Activated CD4-positive, alpha-beta T cell treated with anti-CD3 and anti-CD28 coated beads, Interleukin-2, amount 50 U/mL, for 48 hours (primary cell): ENCODE results near the gene CLMN.
"Not testable (repeated sequence)": the region's sequence is repeated elsewhere in the genome, so short reads cannot be mapped to it uniquely, and the experiment has no call there.

ENCODE experiments used
- DNase-seq, 2 experiments: peaks; one replicate each; pipeline ENCODE4 v3.0.0-alpha.2; 2020

Gene CLMN

DNA sequence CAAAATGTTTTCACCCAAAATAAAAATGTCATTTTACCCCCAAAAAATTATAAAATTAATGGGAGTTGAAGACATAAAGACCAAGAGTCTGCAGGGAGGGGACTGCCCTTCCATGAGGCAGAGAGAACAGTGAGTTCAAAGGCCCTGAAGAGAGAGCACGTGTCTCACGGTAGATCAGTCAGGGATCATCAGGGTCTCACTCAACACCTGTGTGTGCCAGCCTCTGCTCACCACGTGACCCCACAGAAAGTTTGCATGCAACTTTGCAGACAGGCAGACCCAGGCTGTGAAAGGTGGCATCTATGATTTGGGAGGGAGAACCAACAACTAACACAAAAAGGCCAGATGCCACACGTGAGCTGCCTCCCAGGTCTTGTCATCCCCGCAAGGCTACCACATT is 33.1 kb downstream of the CLMN start:
- no peak for DNase-seq

GRCh38 chr14:95285566-95285965 is 34.1 kb downstream of the CLMN start:
- no peak for DNase-seq

- DNase-seq: not testable (repeated sequence)
Measured at GRCh38 chr14:95283802-95284201, 35.9 kb downstream of the CLMN start.

DNA sequence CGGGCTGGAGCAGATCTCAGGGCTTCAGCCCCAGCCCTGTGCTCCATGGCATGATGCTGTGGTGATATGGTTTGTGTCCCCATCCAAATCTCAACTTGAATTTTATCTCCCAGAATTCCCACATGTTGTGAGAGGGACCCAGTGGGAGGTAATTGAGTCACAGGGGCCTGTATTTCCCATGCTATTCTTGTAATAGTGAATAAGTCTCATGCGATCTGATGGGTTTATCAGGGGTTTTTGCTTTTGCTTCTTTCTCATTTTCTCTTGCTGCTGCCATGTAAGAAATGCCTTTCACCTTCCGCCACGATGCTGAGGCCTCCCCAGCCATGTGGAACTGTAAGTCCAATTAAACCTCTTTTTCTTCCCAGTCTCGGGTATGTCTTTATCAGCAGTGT is 36.7 kb downstream of the CLMN start:
- DNase-seq: not testable (repeated sequence)

DNA sequence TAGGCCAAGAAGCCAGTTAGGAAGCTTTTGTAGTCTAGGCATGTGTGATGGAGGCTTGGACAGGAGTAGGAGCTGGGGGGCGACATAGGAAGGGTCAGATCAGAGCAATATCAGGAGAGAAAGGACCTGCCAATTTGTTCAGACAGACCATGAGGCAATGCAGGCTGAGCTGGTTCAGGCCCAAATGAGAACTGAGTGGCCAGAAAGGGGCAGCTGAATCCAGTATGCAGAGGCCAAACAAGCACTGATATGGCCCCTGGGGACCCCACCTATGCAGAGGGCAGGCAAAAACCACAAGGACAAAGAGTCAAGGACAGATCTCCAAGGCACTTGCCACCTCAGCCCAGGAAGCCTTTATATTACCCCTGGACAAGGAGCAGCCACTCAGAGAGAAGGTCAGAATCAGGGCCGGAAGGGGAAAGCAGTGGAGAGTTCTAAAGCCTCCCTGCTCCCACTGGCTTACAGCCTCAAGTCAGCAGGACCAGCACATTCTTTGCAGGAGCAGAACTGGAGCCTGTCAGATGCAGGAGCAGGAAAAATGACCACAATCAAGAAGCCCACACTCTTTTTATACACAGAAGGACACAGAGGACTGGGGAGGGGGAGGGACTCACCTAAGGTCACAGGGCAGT is 37.2 kb downstream of the CLMN start:
- no peak for DNase-seq

DNA sequence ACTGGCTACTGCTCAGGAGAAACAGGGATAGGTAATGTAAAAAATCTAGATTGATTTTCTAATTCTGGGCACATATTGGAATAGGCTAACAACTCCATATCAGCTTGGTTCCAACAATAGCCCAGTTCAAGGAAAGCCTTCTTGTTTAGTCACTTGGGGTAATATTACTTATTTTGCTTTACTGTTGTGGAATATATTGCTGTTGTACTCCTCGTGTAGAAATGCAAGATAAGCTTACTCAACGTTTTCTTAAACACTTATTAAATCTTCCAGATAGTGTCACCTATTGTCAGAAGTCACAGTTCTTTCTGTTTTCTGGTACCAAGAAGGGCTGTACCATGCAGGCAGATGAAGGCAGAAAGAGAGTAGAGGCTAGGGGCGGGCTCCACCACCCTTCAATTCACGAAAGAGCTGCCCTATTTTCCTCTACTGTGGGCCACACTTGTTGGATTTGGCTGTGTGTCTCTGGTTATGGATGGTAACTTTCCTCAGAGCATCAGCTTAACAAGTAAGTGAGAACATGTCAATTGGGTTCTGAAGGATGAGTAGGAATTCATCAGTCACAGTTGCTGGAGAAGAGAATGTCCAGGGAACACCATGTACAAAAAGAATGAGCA is 38.0 kb downstream of the CLMN start:
- no peak for DNase-seq

DNA sequence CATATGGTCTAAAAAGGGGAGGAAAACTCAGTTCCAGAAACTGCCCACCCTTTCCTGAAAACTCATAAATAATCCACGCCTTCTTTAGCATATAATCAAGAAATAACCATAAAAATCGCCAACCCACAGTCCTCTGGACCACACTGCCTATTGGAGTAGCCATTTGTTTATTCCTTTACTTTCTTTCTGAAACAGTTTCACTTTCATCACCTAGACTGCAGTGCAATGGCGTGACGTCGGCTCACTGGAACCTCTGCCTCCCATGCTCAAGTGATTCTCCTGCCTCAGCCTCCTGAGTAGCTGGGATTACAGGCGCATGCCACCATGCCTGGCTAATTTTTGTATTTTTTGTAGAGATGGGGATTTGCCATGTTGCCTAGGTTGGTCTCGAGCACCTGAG is 44.2 kb downstream of the CLMN start:
- DNase-seq: no peak

GRCh38 chr14:95274874-95275273 is 44.8 kb downstream of the CLMN start:
- no peak for DNase-seq

GRCh38 chr14:95274279-95274678 is 45.4 kb downstream of the CLMN start:
- no peak for DNase-seq

- no peak for DNase-seq
Measured at GRCh38 chr14:95273001-95273978, 46.4 kb downstream of the CLMN start.

GRCh38 chr14:95272057-95272456 is 47.7 kb downstream of the CLMN start:
- DNase-seq: no peak

GRCh38 chr14:95270203-95270602 is 49.5 kb downstream of the CLMN start:
- DNase-seq: no peak

DNA sequence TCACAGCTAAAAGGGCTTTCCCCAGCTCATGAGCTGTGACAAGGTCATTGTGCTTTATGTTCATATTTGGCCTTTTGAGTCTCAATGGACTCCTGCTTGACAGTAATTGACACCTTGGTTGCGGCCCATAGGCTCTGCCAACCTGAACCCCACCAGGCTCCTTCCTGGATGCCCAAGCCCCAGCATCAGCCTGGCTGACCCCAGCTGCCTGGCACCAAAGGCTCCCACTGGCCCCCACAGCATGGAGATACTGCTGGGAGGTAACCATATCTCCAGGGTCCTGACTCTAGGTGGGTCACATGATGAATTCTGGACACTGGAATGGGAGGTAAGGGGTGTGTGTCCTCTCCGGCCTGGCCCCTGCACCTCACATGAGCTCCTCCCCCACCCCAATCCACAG is 50.2 kb downstream of the CLMN start:
- DNase-seq: no peak

- DNase-seq: no peak
Measured at GRCh38 chr14:95268350-95268749, 51.4 kb downstream of the CLMN start.

DNA sequence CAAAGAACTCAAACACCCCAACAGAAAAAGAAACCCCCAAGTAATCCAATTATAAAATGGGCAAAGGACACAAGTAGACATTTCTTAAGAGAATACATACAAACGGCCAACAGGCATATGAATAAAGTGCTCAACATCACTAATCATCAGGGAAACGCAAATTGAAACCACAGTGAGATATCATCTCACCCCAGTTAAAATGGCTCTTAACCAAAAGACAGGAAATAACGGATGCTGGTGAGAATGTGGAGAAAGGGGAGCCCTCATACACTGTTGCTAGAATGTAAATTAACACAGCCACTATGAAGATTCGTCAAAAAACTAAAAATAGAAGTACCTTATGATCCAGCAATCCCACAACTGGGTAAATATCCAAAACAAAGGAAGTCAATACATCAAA is 52.4 kb downstream of the CLMN start:
- no peak for DNase-seq

GRCh38 chr14:95265106-95266094 is 54.3 kb downstream of the CLMN start:
- peak; percentile 38 to 55 for DNase-seq

DNA sequence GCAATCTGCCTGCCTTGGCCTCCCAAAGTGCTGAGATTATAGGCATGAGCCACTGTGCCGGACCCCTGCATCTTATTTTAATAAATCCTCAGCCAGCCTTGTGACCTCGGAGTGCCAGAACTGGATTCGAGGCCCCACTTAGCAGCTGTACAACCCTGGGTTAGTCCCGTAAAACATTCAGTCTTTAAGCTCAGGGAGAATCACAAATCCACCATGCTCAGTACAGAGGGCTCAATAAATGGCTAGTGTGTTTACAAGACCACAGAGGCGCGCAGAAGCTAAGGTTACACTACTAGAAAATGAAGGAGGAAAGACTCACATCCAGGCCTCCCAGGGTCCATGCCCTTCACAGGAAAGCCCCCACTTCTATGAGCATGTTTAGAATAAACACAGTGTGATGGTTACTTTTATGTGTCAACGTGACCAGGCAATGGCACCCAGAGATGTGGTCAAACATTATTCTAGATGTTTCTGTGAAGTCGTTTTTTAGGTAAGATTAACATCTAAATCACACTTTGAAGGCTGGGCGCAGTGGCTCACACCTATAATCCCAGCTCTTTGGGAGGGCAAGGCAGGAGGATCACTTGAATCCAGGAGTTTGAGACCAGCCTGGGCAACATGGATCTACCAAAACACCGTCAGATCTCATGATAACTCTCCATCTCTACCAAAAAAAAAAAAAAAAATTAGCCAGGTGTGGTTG is 55.3 kb downstream of the CLMN start:
- DNase-seq: no peak

GRCh38 chr14:95263527-95264231 is 56.0 kb downstream of the CLMN start:
- DNase-seq: no peak

DNA sequence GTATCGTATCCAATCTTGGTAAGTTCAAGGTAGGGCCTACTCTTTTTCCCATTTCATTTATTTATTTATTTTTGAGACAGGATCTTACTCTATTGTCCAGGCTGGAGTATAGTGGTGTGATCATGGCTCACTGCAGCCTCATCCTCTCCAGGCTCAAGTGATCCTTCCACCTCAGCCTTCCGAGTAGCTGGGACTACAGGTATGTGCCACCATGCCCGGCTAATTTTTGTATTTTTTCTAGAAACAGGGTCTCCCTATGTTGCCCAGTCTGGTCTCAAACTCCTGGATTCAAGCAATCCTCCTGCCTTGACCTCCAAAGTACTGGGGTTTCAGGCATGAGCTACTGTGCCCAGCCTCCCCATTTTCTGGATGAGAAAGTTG is 57.2 kb downstream of the CLMN start:
- no peak for DNase-seq

- DNase-seq: no peak
Measured at GRCh38 chr14:95261616-95262510, 57.8 kb downstream of the CLMN start.
